B cell (primary cell): ENCODE results near the gene SP9.

Experiments used
- CTCF ChIP-seq: fragments of 200-600 bp; IDR thresholded peaks from one replicate; pipeline ENCODE4 v1.8.0; 2022; ENCODE audit warnings: antibody characterized with exemption, mild to moderate bottlenecking
- EZH2 ChIP-seq: IDR thresholded peaks from 2 replicates; pipeline ENCODE4 v1.6.1; 2012; ENCODE audit warnings: borderline replicate concordance, low read depth, mild to moderate bottlenecking, moderate library complexity, low read length; ENCODE audit not compliant: insufficient read depth, poor library complexity, severe bottlenecking

GRCh38 chr2:174341293-174341994 lies 6.7 kb downstream of the SP9 start:
- TF ChIP-seq CTCF (peak; percentile 99), EZH2 (peak; percentile 82)
